ENCODE results near the gene GLB1L3.

DNA sequence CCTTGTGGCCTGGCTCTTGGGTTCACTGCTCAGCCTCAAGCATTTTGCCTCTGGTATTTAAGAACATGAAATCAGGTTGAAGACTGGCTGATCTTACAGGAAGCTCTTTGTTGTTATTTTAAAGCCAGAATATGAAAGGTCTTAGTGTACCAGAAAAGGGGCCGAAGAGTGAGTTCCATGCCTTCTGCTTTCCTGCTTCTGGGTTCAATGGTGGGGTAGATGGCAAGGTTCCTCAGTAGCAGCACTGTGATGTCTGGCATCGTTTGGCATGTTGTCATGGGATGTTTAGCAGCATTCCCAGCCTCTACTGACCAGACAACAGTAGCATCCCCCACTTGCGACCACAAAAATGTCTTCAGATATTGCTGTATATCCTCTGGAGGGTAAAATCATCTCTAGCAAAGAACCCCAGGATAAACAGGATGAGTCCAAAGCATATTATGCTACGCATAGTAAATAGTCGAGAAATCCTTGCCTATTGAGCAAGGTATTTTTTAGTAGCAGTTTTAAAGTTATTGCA lies 49.3 kb upstream of the GLB1L3 start:
- TF ChIP-seq, protein P1, sequence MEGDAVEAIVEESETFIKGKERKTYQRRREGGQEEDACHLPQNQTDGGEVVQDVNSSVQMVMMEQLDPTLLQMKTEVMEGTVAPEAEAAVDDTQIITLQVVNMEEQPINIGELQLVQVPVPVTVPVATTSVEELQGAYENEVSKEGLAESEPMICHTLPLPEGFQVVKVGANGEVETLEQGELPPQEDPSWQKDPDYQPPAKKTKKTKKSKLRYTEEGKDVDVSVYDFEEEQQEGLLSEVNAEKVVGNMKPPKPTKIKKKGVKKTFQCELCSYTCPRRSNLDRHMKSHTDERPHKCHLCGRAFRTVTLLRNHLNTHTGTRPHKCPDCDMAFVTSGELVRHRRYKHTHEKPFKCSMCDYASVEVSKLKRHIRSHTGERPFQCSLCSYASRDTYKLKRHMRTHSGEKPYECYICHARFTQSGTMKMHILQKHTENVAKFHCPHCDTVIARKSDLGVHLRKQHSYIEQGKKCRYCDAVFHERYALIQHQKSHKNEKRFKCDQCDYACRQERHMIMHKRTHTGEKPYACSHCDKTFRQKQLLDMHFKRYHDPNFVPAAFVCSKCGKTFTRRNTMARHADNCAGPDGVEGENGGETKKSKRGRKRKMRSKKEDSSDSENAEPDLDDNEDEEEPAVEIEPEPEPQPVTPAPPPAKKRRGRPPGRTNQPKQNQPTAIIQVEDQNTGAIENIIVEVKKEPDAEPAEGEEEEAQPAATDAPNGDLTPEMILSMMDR (IDR thresholded peaks at IDR 0.05), result no peak
- no peak for TF ChIP-seq POLR2A (IDR thresholded peaks at IDR 0.05)
